ENCODE data around the gene ARPC5L.

ARPC5L gene

DNA sequence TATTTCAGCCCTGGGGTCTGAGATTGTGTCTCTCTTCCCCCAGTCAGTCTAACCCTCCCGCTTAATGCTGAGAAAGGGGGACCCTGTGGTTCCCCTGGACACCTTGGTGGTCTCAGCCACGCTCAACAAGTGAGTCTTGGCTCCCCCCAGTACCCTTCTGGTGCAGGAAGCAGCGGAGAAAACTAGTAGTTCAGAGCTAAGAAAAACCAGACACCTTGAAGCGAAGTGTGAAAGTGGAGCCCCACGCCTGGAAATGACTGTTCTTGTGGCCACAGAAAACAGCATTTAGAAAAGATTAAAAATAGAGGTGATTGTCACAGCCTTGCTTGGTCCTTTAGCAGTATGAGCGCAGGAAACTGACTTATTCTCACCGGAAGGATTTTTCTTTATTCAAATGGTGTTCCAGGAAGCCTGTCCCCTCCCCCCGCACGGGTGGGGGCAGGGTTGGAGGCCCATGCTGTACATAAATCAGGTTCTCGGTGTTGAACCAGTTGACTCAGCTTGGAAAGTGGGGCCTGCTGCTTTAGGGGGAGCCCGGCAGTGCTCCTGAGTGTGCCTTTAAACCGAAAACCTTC is 8.1 kb downstream of the ARPC5L start:
- Mint-ChIP-seq H3K9me3 (ENCODE audit: low read depth) (no peaks in the 10 kb centered on the region), H3K27me3 (no peaks in the 10 kb centered on the region), H3K27ac (peak overlapping the region; percentile 97), H3K36me3 (peaks cover 11% of the 10 kb centered on the region), H3K4me3 (peak overlapping the region; percentile 96), H3K4me1 (ENCODE audit: low read depth) (peaks cover 41% of the 10 kb centered on the region)

GRCh38 chr9:124870723-124871122 is 8.8 kb downstream of the ARPC5L start:
- H3K4me3 Mint-ChIP-seq: peak overlapping the region; percentile 96
- no peaks in the 10 kb centered on the region for H3K27me3 Mint-ChIP-seq
- H3K9me3 Mint-ChIP-seq (ENCODE audit: low read depth): no peaks in the 10 kb centered on the region
- peak overlapping the region; percentile 97 for H3K27ac Mint-ChIP-seq
- peaks cover 11% of the 10 kb centered on the region for H3K36me3 Mint-ChIP-seq
- H3K4me1 Mint-ChIP-seq (ENCODE audit: low read depth): peaks cover 41% of the 10 kb centered on the region

GRCh38 chr9:124871156-124871561 is 9.2 kb downstream of the ARPC5L start:
- H3K9me3 Mint-ChIP-seq (ENCODE audit: low read depth): no peaks in the 10 kb centered on the region
- H3K36me3 Mint-ChIP-seq: peaks cover 11% of the 10 kb centered on the region
- no peaks in the 10 kb centered on the region for H3K27me3 Mint-ChIP-seq
- H3K4me1 Mint-ChIP-seq (ENCODE audit: low read depth): peaks cover 41% of the 10 kb centered on the region
- H3K27ac Mint-ChIP-seq: peak overlapping the region; percentile 97
- H3K4me3 Mint-ChIP-seq: peak overlapping the region; percentile 96

DNA sequence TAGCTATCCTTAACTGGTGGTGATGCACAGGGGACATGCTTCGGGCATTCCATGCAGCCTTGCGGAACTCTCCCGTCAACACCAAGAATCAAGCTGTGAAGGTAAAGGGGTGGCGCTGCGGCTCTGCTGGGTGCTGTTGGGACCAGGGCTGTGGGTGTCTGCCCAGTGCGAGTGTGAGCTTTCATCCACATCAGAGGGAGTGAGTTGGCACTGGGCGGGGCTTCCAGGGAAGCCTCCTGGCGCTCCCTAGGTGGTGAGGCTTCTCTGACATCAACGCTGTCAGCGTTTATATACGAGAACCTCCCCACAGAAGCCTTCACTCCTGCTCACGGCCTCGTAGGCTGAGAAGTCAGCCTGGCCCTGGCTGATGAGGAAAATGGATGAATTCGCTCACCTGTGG is 11.7 kb downstream of the ARPC5L start:
- H3K27me3 Mint-ChIP-seq: no peaks in the 10 kb centered on the region
- no peak overlapping the region for H3K4me3 Mint-ChIP-seq
- peaks cover 32% of the 10 kb centered on the region for H3K4me1 Mint-ChIP-seq (ENCODE audit: low read depth)
- peaks cover 12% of the 10 kb centered on the region for H3K36me3 Mint-ChIP-seq
- H3K9me3 Mint-ChIP-seq (ENCODE audit: low read depth): no peaks in the 10 kb centered on the region
- H3K27ac Mint-ChIP-seq: no peak overlapping the region

DNA sequence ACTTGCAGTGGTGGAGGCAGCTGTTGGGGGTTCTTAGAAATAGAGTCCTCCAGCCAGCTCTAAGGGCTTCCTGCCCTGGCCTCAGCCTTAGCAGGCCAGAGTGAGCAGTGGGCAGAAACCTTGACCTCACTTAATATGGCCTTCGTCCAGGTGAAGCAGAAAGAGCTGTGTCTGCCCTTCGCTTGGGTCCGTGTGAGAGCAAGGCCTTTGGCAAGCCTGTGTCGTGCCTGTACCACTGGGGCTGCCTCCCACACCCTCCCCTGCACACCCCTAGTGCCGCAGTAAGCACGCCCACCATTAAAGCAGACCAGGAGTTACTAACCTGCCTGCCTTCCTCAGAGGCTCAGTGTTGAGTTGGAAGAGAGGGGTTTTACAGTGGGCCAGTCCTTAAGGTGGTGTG is 13.6 kb downstream of the ARPC5L start:
- no peak overlapping the region for H3K27ac Mint-ChIP-seq

DNA sequence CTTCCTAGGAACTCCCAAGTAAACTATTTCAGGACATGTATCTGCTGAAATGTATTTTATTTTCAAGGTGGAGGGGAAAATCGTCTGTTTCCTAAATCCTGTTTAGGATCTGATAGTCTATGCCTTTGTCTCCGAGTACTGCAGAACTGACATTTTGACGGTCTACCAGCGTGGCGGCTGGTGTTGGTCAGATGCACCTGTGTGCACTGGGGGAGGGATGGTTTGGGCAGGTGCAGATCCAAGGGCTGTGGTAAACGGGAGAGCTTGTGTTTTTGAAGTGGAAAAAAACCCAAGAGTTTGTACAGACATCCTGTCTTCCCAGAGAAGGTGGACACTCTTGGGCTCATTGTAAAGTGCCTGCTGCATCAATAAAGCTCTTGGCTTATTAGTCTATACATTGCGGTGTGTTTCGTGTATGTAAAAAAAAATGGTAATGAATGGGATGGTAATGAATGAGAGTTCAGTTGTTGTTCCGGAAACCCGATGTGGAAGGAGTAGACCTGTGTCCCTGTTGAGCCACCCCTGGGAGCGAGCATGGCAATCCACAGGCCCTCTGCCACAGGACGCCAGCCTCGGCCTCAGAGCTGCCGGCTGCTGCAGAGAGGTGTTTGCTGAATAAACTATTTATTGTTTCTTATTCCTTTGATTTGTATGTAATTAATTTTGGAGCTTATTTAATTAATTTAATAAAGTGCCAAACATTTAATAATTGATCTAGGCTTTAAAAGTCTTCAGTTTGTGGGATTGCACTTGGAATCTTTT is 15.3 kb downstream of the ARPC5L start:
- Mint-ChIP-seq H3K36me3 (peaks cover 3% of the 10 kb centered on the region), H3K27me3 (no peaks in the 10 kb centered on the region), H3K4me1 (ENCODE audit: low read depth) (peaks cover 12% of the 10 kb centered on the region), H3K4me3 (no peak overlapping the region), H3K27ac (peak overlapping the region; percentile 2), H3K9me3 (ENCODE audit: low read depth) (no peaks in the 10 kb centered on the region)

More for the DNA sequence above, 13.6 kb downstream of the ARPC5L start:
- Mint-ChIP-seq H3K4me1 (ENCODE audit: low read depth) (peaks cover 29% of the 10 kb centered on the region), H3K9me3 (ENCODE audit: low read depth) (no peaks in the 10 kb centered on the region), H3K36me3 (peaks cover 10% of the 10 kb centered on the region), H3K4me3 (no peak overlapping the region), H3K27me3 (no peaks in the 10 kb centered on the region)

GRCh38 chr9:124878021-124878420 is 16.1 kb downstream of the ARPC5L start:
- no peak overlapping the region for H3K27ac Mint-ChIP-seq

GRCh38 chr9:124878518-124878917 is 16.6 kb downstream of the ARPC5L start:
- Mint-ChIP-seq H3K4me1 (ENCODE audit: low read depth) (peaks cover 6% of the 10 kb centered on the region), H3K36me3 (peaks cover 3% of the 10 kb centered on the region), H3K27ac (no peak overlapping the region), H3K27me3 (no peaks in the 10 kb centered on the region), H3K4me3 (no peak overlapping the region), H3K9me3 (ENCODE audit: low read depth) (no peaks in the 10 kb centered on the region)

More at GRCh38 chr9:124878021-124878420, 16.1 kb downstream of the ARPC5L start:
- H3K36me3 Mint-ChIP-seq: peaks cover 3% of the 10 kb centered on the region
- H3K4me3 Mint-ChIP-seq: no peak overlapping the region
- no peaks in the 10 kb centered on the region for H3K9me3 Mint-ChIP-seq (ENCODE audit: low read depth)
- no peaks in the 10 kb centered on the region for H3K27me3 Mint-ChIP-seq
- H3K4me1 Mint-ChIP-seq (ENCODE audit: low read depth): peaks cover 11% of the 10 kb centered on the region

GRCh38 chr9:124879226-124879625 is 17.3 kb downstream of the ARPC5L start:
- H3K9me3 Mint-ChIP-seq (ENCODE audit: low read depth): no peaks in the 10 kb centered on the region
- H3K4me3 Mint-ChIP-seq: no peak overlapping the region
- no peaks in the 10 kb centered on the region for H3K27me3 Mint-ChIP-seq
- H3K4me1 Mint-ChIP-seq (ENCODE audit: low read depth): peaks cover 4% of the 10 kb centered on the region
- H3K36me3 Mint-ChIP-seq: peaks cover 3% of the 10 kb centered on the region
- no peak overlapping the region for H3K27ac Mint-ChIP-seq

GRCh38 chr9:124880501-124880900 is 18.6 kb downstream of the ARPC5L start:
- Mint-ChIP-seq H3K27ac (no peak overlapping the region), H3K36me3 (peaks cover 9% of the 10 kb centered on the region), H3K27me3 (peaks cover 1% of the 10 kb centered on the region), H3K9me3 (ENCODE audit: low read depth) (no peaks in the 10 kb centered on the region), H3K4me1 (ENCODE audit: low read depth) (peaks cover 1% of the 10 kb centered on the region), H3K4me3 (no peak overlapping the region)

- H3K4me3 Mint-ChIP-seq: no peak overlapping the region
- no peak overlapping the region for H3K27ac Mint-ChIP-seq
- H3K36me3 Mint-ChIP-seq: peaks cover 16% of the 10 kb centered on the region
- H3K9me3 Mint-ChIP-seq (ENCODE audit: low read depth): no peaks in the 10 kb centered on the region
- H3K27me3 Mint-ChIP-seq: peaks cover 4% of the 10 kb centered on the region
- peaks cover 1% of the 10 kb centered on the region for H3K4me1 Mint-ChIP-seq (ENCODE audit: low read depth)
Observed at GRCh38 chr9:124881138-124881743, 19.3 kb downstream of the ARPC5L start.

- H3K4me1 Mint-ChIP-seq (ENCODE audit: low read depth): peaks cover 1% of the 10 kb centered on the region
- peaks cover 4% of the 10 kb centered on the region for H3K27me3 Mint-ChIP-seq
- H3K27ac Mint-ChIP-seq: no peak overlapping the region
- peaks cover 21% of the 10 kb centered on the region for H3K36me3 Mint-ChIP-seq
- H3K4me3 Mint-ChIP-seq: no peak overlapping the region
- H3K9me3 Mint-ChIP-seq (ENCODE audit: low read depth): no peaks in the 10 kb centered on the region
Observed at GRCh38 chr9:124882231-124882630, 20.3 kb downstream of the ARPC5L start.

DNA sequence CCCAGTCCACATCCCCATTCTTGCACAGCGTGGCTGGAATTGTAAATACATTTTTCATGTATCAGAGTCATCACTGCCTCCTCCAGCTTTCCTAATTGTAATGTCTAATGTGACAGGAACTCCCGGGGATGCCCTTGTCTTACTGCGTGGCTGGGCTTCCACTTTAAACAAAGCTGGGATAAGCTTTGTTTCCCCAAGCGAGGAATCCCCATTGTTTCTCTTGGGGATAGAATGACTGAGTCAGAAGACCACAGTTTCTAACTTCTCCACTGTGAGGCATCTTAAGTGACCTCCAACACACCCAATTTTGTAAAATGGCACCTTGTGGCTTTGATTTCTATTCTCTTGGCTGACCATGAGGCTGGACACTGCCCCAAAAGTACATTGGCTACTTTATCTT is 22.4 kb downstream of the ARPC5L start:
- Mint-ChIP-seq H3K4me3 (no peak overlapping the region), H3K27me3 (peaks cover 4% of the 10 kb centered on the region), H3K4me1 (ENCODE audit: low read depth) (no peaks in the 10 kb centered on the region), H3K9me3 (ENCODE audit: low read depth) (no peaks in the 10 kb centered on the region), H3K27ac (no peak overlapping the region), H3K36me3 (peaks cover 25% of the 10 kb centered on the region)

- Mint-ChIP-seq H3K27ac (no peak overlapping the region), H3K9me3 (ENCODE audit: low read depth) (no peaks in the 10 kb centered on the region), H3K36me3 (peaks cover 32% of the 10 kb centered on the region), H3K4me3 (no peak overlapping the region), H3K4me1 (ENCODE audit: low read depth) (no peaks in the 10 kb centered on the region), H3K27me3 (peaks cover 8% of the 10 kb centered on the region)
Observed at GRCh38 chr9:124885551-124885950, 23.6 kb downstream of the ARPC5L start.

- H3K27me3 Mint-ChIP-seq: peaks cover 9% of the 10 kb centered on the region
- no peak overlapping the region for H3K27ac Mint-ChIP-seq
- H3K36me3 Mint-ChIP-seq: peaks cover 40% of the 10 kb centered on the region
- H3K4me3 Mint-ChIP-seq: no peak overlapping the region
- H3K9me3 Mint-ChIP-seq (ENCODE audit: low read depth): no peaks in the 10 kb centered on the region
- H3K4me1 Mint-ChIP-seq (ENCODE audit: low read depth): no peaks in the 10 kb centered on the region
Observed at GRCh38 chr9:124886461-124886860, 24.5 kb downstream of the ARPC5L start.

Data from activated naive CD8-positive, alpha-beta T cell (primary cell).